Omental fat pad (tissue), 4 donors: ENCODE data around the gene RPS14. TPM values are rescaled to one million over a fixed set of nuclear protein-coding genes. Genes with fewer than 3 reads are reported as not detected.

Experiments used
- ATAC-seq: fragments of 150-250 bp; one replicate; pipeline ENCODE4 v1.9.1; 2016; ENCODE audit warnings: mild to moderate bottlenecking, moderate library complexity; ENCODE audit not compliant: low FRiP score
- DNase-seq: peaks from one replicate; pipeline ENCODE4 v3.0.0-alpha.2; 2019; ENCODE audit warnings: low spot score
- total RNA-seq, 4 donors: library from RNA; depleted of rRNA; stranded (reverse); fragments of >200 nt; gene quantifications; one replicate each; pipeline ENCODE4 v1.1.0, GENCODE V29; 2016
- TF ChIP-seq, protein P1 (sequence below), 3 donors: fragments of 450-650 bp; IDR thresholded peaks; one replicate each; pipeline ENCODE4 v1.5.1; 2016 to 2017; ENCODE audit warnings: antibody characterized with exemption in 3 of 3, mild to moderate bottlenecking in 3 of 3, moderate library complexity in 2 of 3

RPS14 gene
- total RNA-seq, 4 donors from 2014 or later, result 2,241 to 3,327 (median 3,027) TPM

DNA sequence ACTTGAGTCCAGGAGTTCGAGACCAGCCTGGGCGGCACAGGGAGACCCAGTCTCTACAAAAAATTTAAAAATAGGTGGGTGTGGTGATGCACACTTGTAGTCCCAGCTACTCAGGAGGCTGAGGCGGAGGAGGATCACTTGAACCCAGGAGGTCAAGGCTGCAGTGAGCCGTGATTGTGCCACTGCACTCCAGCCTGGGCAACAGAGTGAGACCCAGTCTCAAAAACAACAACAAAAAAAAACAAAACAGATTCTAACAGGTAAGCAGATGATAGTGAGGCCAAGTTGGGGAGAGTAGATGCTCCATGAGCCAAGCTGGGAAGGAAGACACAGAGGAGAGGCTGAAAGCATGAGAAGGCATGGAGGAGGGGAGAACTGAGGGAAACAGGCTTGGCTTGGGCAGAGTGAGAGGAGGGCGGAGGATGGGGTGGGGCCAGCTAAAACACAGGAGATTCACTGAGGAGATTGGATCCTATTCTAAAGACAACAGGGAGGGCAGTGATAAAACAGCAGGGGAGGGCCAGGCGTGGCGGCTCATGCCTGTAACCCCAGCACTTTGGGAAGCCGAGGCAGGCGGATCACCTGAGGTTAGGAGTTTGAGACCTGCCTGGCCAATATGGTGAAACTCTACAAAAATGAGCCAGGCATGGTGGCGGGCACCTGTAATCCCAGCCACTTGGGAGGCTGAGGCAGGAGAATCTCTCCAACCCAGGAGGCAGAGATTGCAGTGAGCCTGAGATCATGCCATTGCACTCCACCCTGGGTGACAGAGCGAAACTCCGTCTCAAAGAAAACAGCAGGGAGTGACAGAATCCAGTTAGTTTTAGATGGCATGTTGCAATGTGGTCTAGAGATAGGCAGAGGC lies 8.4 kb downstream of the RPS14 start:
- DNase-seq (no peak), ATAC-seq (peak; percentile 12)
- TF ChIP-seq, protein P1, sequence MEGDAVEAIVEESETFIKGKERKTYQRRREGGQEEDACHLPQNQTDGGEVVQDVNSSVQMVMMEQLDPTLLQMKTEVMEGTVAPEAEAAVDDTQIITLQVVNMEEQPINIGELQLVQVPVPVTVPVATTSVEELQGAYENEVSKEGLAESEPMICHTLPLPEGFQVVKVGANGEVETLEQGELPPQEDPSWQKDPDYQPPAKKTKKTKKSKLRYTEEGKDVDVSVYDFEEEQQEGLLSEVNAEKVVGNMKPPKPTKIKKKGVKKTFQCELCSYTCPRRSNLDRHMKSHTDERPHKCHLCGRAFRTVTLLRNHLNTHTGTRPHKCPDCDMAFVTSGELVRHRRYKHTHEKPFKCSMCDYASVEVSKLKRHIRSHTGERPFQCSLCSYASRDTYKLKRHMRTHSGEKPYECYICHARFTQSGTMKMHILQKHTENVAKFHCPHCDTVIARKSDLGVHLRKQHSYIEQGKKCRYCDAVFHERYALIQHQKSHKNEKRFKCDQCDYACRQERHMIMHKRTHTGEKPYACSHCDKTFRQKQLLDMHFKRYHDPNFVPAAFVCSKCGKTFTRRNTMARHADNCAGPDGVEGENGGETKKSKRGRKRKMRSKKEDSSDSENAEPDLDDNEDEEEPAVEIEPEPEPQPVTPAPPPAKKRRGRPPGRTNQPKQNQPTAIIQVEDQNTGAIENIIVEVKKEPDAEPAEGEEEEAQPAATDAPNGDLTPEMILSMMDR (IDR thresholded peaks at IDR 0.05), result no peak

DNA sequence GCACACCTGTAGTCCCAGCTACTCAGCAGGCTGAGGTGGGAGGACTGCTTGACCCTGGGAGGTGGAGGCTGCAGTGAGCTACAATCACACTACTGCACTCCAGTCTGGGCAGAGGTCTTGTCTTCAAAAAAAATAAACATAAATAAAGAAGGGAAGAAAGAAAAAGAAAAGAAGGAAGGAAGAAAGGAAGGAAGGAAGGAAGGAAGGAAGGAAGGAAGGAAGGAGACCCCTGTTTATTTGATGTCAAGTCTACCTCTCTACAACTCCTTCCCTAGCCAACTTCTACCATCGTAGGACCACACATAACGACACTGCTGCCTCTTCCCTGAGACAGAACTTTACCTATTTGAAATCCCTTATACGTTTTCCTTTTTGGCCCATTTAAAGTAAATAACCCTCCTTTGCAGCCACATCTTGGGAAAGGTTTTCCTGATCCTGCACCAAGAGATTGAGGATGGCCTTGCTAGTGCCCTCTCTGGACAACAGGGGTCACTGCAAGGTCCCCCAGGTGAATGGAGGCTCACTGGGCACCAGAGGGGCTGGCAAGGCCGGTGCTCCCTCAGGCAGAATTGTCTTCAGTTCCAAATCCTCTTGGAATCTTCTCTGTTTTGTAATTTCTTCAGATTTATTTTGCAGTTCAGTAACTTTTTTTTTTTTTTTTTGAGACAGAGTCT lies 10.5 kb downstream of the RPS14 start:
- DNase-seq (no peak), ATAC-seq (no peak)
- TF ChIP-seq, protein P1 (IDR thresholded peaks at IDR 0.05), result no peak

GRCh38 chr5:150436141-150436680 lies 13.3 kb downstream of the RPS14 start:
- TF ChIP-seq, protein P1 (IDR thresholded peaks at IDR 0.05), result peak in 2 of 3 donors; percentile 41 to 85
- ATAC-seq, result peak; percentile 85
- DNase-seq, result peak; percentile 100

DNA sequence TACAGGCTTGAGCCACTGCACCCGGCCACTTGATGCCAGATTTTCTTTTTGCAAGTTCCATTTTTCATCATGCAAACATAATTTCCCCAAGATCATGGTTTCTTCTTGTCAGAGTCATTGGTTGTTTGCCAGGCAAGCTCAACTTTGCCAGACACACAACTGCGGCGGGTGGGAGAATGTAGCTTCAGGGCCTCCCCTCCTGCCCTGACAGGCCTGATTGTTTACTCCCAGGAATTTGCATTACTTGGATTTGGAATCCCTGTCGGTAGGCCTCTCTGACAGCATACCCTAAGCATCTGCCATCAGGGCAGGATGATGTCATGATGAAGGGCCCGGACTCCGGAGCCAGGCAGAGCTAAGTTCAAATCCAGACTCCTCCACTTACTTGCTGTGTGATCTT lies 15.1 kb downstream of the RPS14 start:
- ATAC-seq (no peak), DNase-seq (no peak)
- TF ChIP-seq, protein P1 (IDR thresholded peaks at IDR 0.05), result no peak

DNA sequence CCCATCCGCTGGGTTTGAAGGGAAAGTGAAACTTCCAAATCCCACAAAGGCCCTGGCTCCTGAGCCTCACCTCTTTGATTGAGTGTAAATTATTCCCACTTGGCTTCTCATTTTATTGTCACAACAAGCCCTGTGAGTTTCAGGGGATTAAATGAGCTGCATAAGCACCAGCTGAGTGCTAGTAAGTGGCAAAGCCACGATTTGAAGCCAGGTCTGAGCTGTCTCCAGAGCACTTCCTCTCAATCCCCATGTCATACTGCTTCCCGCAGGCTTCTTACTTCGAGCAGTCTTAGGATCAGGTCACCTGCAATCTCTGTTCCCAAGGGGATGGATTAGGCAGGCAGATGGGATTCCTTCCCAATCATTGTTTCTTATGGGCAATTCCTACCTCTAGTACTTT lies 18.0 kb downstream of the RPS14 start:
- DNase-seq, result no peak
- TF ChIP-seq, protein P1 (IDR thresholded peaks at IDR 0.05), result no peak
- no peak for ATAC-seq

DNA sequence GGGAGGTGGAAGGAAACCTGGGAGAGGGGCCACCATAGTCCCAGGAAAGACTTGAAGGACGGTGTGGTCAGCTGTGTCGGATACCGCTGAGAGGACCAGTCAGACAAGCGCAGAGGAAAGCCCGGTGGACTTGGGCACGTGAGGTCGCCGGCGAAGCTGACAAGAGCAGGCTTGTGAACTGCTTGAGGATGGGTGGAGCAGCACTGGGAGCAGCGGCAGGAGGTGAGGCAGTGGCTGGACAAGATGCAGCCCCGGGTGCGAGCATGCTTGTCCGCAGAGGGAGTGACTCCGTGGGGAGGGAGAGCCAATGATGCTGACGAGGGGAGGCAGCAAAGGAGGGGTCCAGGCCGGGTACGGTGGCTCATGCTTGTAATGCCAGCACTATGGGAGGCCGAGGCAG lies 18.5 kb downstream of the RPS14 start:
- ATAC-seq (no peak), DNase-seq (no peak)
- TF ChIP-seq, protein P1 (IDR thresholded peaks at IDR 0.05), result no peak
